GM19043 (cell line): ENCODE data around the gene TENM4.

Experiments used
- ATAC-seq: cut with Tn5 transposase; IDR thresholded peaks from one replicate; pipeline ENCODE4 v1.9.1; 2021; ENCODE audit warnings: low read depth; ENCODE audit not compliant: unreplicated experiment

TENM4 gene

DNA sequence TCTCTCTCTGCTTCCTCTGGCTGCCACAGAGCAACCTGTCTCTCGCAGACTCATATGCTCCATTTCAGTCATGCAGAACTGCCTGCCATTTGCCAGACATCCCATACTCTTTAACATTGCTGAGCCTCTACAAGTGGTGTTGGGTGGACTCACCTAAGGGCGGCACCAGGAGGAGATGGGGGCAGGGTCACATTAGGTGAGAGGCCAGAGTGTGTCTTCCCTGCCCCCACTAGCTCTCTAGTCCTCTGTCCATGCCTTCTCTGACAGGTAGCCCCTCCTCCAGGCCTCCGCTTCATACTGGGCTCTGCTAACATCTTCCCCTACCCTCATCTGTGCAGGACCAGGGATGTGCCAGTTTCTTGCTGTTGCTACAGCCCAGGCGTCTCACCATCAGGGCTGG is 366.3 kb downstream of the TENM4 start:
- ATAC-seq: no peak

GRCh38 chr11:79071190-79071589 is 369.6 kb downstream of the TENM4 start:
- ATAC-seq: no peak

GRCh38 chr11:79070518-79070917 is 370.3 kb downstream of the TENM4 start:
- no peak for ATAC-seq

GRCh38 chr11:79069504-79069903 is 371.3 kb downstream of the TENM4 start:
- no peak for ATAC-seq

GRCh38 chr11:79068356-79068755 is 372.5 kb downstream of the TENM4 start:
- ATAC-seq: no peak

- no peak for ATAC-seq
Observed at GRCh38 chr11:79067352-79067679, 373.5 kb downstream of the TENM4 start.

DNA sequence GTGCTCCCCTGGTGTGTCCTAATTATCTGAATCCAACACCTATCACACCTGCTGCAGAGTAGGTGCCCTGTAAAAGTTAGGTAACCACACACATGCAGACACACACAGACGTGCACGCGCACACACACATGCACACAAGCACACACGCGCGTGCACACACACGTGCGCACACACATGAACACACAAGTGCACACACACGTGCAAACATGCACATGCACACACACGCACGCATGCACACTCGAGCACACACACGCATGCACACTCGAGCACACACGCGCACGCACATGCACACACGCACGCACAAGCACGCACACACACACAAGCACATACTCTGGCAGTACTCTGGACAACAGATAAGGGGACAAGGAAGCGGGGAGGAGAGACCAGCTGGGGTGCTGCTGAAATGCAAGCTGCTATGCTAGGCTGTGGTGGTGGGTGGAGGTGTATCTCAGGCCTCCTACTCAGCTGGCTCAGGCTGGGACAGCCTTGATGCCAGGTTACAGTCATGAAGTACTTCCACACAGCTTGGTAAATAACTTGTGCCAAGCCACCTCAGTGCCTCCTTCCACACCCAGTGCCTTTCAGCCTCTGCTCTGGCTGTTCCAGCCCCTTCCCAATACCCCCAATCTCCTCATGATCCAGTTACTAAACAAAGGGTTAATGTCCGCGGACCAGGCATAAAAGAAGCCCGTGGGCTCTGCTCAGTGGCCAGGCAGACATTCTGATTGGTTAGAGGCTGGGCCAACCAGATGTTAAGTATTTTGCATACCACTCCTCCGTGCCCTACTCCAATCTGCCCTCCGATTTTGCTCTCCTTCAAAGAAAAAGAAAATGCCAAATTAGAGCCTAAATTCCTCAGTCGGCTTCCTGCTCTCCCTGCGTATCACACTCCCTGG is 374.1 kb downstream of the TENM4 start:
- ATAC-seq: no peak

DNA sequence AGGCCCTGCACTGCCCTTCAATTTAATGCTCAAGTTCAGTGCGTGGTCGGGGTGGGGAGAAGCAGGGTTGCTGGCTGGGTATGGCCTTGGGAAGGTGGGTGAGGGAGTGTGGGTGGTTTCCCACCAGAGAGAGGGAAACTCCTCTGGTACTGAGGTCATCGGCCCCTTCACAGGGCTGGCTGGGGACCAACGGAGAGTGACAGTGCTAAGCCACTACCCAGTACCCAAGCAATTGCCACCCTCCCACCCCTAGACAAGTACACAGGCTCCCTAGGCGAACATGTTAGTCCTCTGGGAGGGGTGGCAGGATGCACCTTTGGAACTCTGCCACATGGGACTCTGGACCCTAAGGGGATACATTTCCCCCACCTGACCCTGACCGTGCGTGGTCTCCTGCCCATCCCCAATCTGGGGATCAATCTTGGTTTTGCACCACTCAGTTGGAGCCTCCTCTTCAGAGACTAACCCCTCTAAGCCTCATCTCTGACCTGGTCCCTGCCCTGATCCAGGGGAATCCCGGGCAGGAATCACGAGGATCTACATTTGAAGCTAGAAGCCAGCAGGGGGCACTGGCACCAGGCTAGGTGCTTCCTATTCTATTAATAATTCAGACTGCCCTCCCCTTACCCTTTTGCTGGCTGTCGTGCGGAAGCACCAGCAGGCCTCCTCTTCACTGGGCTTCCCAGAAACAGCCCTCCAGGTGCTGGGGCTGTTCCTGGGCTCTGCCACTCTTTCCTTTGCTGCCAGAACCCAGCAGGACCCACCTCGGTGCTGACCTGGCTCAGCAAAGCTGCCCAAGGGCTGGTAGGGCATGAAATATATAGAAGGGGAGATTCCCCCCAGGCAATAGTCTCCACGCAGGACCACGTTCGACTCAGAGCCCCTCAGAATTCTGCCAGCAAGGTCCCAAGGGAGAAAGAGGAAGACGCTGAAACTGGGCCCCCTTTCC is 377.7 kb downstream of the TENM4 start:
- ATAC-seq: no peak

GRCh38 chr11:79060081-79060953 is 380.5 kb downstream of the TENM4 start:
- ATAC-seq: no peak

GRCh38 chr11:79059141-79059540 is 381.7 kb downstream of the TENM4 start:
- ATAC-seq: no peak

- no peak for ATAC-seq
Observed at GRCh38 chr11:79055856-79056631, 384.8 kb downstream of the TENM4 start.

DNA sequence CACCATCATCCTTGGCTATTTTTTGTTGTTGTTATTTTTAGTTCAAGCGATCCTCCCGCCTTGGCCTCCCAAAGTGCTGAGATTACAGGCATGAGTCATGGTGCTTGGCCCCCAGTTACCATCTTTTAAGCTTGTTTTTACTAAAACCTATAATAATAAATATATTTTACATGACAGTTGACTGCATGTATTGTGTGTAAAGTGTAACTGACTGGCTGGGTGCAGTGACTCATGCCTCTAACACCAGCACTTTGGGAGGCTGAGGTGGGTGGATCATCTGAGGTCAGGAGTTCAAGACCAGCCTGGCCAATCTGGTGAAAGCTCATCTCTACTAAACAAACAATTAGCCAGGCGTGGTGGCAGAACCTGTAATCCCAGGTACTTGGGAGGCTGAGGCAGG is 386.2 kb downstream of the TENM4 start:
- no peak for ATAC-seq

DNA sequence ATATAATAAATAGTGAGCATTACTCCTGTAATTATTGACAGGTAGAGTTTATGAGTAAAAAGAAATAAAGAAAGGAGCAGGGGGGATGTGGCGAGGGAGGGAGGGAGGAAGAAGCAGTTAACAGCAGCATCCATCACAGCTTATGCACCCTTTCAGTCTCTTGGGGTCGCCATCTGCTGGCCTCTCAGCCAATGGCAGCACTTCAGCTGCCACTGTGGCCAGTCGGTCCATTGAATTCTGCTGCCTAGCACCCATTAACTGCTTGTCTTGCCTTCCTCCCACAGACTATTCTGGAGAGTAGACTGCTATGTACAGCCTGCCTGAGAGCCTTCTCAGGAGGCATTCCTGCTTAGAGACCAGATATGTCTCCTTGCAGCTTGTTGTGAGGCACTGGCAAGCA is 388.3 kb downstream of the TENM4 start:
- ATAC-seq: no peak

DNA sequence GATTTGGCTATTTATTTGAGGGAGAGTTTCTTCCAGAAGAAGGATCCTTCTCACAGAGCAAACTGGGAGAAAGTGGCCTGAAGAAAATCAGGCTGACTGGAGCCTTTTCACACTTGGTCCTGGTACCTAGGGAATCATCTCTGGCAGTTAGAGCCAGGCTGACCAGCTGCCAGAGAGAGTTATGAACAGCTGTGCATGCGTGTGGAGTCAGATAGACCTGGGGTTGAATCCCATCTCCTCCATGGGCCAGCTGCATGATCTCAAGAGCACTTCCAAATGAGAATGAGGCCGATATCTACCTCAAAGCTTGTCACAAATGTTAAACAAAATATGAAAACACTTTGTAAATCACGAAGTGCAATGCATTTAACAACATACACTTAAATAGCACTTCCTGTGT is 390.0 kb downstream of the TENM4 start:
- no peak for ATAC-seq

GRCh38 chr11:79049741-79050179 is 391.1 kb downstream of the TENM4 start:
- ATAC-seq: no peak

- ATAC-seq: no peak
Observed at GRCh38 chr11:79047980-79048379, 392.9 kb downstream of the TENM4 start.

GRCh38 chr11:79047321-79047720 is 393.5 kb downstream of the TENM4 start:
- no peak for ATAC-seq

GRCh38 chr11:79046366-79046765 is 394.5 kb downstream of the TENM4 start:
- ATAC-seq: no peak

DNA sequence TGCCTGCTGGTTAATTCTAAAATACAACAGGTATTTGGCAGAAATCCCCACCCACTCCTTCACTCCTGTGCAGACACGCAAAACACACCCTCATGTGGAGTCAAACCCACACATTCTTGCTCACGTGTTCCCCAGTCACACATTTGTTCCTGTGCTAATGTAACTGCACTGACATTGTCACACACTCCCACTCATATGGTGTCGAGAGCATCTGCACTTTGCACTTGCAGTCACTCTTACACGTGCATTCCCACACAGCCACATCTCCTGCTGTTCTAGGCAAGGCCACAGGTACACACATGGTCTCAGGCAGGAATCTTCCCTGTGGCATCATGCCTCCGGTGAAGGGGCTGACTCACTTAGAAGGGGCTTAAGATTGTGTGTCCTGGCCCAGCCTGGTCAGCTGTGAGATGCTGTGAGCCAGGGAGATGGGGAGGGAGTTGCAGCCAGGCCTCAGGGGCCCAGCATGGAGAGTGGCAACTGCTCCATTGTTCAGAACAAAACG is 395.0 kb downstream of the TENM4 start:
- ATAC-seq: no peak
